GM18868 (cell line): ENCODE measurements around the gene ZCCHC3.

Experiments used
- ATAC-seq: cut with Tn5 transposase; IDR thresholded peaks from one replicate; pipeline ENCODE4 v1.9.1; 2021; ENCODE audit warnings: mild to moderate bottlenecking, moderate library complexity; ENCODE audit not compliant: unreplicated experiment

Gene ZCCHC3

DNA sequence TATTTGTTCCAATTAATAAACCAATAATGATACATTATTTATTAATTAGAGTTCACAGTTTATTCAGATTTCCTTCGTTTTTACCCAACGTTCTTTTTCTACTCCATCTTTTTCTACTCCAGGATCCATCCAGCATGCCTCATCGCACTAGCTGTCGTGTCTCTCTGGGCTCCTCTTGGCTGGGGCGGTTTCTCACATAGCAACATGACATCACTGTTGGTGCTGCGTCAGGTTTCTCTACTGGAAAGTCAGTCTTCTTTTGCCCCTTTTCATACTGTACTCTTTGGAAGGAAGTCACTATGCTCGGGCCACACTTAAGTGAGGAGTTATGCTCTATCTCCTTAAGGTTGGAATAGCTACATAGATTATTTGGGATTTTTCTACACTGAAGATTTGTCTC is 14.2 kb downstream of the ZCCHC3 start:
- no peak for ATAC-seq

DNA sequence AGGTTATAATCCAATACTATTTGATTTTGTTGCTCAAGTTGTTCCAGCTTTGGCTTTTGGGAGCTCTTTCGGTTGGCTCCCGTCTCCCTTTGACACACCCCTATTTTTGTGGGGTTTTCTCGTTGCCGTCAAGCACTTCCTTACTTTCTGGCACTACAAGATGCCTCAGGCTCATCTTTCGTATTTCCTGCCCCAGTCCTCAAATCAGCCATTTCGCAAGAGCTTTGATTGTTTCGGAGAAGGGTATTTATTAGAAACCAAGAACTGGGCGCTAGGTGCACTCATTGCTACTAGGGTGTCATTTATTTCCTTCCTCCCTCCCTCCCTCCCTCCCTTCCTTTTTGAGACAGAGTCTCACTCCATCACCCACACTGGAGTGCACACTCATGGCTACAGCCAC is 14.7 kb downstream of the ZCCHC3 start:
- ATAC-seq = no peak

DNA sequence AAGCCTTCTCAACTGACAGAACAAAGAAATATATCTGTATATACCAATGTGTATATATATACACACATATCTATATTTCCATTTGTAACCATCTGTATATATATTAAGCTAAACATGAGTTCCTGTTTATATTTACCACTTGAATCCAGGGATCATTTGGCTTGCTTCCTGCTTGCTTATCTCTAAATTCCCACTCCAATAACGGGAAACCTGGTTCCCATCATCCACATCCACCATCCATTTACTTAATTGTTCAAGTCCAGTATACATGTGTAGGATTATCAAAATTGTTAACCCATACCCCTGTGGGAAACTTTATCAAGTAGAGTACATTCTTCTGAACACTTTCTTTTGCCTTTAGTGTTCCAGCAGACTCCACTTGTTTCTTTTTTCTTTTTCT is 15.5 kb downstream of the ZCCHC3 start:
- no peak for ATAC-seq

DNA sequence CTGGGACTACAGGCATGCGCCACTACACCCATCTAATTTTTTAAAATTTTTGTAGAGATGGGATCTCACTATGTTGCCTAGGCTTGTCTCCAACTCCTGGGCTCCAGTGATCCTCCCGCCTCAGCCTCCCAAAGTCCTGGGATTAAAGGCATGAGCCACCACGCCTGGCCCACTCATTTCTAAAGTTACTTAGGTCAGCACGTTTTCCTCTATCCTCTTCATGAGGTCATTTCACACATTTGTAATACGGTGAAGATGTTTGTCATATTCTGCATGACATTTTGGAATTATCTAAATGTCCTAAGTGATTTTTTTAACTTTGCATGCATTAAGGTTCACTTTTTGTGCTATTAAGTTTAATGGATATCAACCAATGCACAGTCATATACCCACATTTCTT is 16.0 kb downstream of the ZCCHC3 start:
- ATAC-seq = no peak

DNA sequence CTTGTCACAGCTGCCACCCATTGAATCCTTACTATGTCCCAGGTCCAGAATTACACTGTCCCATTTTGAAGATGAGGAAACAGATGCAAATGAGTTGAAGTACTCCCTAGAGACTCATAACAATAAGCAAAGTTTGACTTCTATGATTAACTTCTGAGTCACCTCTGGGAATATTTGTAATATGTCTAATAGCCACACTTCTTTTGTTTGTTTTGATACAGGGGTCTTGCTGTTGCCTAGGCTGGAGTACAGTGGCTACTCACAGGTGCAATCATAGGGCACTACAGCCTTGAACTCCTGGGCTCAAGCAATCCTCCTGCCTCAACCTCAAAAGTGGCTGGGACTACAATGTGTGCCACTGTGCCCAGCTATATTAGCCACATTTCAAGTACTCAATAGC is 16.6 kb downstream of the ZCCHC3 start:
- ATAC-seq = no peak

DNA sequence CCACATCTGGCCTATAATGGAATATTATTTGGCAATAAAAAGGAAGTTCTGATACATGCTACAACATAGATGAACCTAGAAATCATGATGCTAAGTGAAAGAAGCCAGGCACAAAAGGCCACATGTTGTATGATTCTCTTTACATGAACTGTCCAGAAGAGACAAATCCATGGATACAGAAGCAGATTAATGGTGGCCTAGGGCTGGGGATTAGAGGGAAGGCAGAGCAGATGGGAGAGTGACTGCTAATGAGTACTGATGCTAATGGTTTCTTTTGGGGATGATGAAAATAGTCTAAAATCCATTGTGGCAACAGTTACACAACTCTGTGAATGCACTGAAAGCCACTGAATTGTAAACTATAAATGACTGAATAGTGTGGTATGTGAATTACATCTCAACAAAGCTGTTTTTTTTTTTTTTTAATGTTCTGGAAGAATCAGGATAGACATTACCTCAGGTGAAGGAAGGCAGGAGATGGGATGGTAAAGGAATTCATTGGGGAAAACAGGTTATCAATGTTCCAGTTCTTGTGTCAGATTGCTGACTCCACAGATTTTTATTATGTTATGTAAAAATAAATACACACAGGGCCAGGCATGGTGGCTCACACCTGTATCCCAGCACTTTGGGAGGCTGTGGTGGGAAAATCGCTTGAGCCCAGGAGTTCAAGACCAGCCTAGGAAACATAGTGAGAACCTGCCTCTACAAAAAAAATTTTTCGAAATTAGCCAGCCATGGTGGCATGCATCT is 19.1 kb downstream of the ZCCHC3 start:
- ATAC-seq = no peak

DNA sequence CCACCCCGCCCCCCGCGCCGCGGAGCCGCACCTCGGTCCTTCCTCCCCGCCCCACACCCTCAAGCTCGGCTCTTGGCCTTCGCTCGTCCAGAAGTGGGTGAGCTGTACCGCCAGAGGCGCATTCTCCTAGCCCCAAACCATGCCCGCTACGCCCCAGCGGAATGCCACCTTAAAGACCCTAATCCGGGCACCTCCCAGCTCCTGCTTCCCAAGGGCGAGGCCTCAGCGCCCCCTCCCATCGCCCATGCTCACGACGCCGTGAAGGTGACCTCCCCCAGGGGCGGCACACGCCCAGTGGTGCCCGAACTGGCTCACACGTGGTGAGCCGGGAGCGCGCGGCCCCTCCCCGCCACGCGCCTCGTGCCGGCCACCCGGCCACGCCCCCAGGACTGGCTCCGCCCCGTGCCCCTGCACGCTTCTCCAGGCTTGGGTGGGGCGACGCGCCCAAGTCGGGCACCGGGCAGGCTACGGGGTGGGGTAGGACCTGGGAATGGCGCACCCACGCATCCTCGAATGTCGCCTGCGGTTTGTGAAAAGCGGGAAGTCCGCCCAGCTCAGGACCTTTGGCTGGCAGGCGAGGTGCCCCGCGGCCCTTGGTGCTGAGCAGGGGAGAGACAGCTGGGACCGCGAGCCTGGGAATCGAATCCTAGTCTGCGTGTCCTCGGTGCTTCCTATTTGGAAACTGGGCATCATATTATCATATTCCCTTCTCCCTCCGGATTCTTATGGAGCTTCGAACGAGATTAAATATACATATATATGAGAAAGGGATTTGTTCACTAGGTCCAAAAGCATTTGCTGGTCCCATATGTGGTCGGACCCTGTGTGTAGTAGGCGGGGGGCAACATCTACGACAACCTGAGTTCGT is 27.0 kb downstream of the ZCCHC3 start:
- peak; percentile 56 for ATAC-seq

DNA sequence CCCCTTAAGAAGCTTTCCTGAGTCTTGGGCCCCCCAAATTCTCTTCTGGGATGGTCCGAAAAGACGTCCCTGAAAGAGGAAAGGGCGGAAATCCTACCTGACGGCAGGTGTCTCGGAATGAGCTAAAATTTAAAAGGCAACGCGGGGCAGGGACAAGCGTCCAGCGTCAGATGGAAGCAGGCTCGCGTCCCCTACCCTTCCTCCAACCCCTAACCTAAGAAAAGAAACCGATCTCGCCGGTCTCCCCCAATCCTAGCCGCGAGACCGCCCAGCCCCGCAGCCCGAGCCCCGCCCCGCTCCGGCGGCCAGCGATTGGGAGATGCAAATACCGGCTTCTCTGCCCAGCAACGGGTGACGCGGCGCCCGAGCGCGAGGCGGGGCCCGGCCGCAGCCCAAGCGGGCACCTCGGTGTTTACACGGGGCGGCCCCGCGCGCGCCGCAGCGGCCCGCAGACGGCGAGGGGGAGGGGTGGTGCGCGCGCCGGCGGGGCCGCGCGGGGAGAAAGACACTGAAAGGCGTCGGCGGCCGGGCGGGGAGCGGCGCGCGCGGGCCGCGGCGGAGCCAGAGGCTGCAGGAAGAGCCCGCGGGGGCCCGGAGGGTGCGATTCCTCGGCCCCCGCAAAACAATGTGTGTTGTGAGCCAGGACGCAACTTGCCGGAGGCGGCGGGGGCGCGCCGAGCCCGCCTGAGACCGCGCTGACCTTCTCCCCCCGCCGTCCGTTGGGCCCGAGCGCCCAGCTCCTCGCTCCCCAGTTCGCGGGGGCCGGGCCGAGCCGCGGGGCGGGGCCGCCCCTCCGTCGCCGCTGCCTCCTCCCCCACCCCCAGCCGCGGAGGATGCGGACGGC is 27.9 kb downstream of the ZCCHC3 start, which contains the start of gene SOX12:
Gene SOX12 (plus strand): TSS at position 508 of the 844 bp plus-strand sequence. CDS start 373 bp downstream, outside the sequence.
- ATAC-seq = peak; percentile 68

DNA sequence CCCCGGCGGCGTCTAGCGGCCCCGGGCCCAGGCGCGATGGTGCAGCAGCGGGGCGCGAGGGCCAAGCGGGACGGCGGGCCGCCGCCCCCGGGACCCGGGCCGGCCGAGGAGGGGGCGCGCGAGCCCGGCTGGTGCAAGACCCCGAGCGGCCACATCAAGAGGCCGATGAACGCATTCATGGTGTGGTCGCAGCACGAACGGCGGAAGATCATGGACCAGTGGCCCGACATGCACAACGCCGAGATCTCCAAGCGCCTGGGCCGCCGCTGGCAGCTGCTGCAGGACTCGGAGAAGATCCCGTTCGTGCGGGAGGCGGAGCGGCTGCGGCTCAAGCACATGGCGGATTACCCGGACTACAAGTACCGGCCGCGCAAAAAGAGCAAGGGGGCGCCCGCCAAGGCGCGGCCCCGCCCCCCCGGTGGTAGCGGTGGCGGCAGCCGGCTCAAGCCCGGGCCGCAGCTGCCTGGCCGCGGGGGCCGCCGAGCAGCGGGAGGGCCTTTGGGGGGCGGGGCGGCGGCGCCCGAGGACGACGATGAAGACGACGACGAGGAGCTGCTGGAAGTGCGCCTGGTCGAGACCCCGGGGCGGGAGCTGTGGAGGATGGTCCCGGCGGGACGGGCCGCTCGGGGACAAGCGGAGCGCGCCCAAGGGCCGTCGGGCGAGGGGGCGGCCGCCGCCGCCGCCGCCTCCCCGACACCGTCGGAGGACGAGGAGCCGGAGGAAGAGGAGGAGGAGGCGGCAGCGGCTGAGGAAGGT is 28.7 kb downstream of the ZCCHC3 start:
- peak; percentile 11 for ATAC-seq

DNA sequence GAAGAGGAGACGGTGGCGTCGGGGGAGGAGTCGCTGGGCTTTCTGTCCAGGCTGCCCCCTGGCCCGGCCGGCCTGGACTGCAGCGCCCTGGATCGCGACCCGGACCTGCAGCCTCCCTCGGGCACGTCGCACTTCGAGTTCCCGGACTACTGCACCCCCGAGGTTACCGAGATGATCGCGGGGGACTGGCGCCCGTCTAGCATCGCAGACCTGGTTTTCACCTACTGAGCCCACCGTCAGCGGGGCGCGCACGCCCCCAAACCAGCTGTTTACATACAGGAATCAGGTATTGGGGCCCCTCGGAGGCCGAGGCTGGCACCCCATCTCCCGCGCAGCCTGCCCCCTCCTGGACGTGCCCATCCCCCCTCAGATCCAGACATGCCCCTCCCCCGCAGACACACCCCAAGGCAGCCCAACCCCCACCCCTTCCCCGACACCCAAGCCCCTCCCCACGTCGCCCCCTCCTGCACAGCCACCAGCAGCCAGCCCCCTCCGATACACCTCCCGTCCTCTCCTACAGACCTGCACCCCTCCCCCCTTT is 29.3 kb downstream of the ZCCHC3 start:
- ATAC-seq = no peak

DNA sequence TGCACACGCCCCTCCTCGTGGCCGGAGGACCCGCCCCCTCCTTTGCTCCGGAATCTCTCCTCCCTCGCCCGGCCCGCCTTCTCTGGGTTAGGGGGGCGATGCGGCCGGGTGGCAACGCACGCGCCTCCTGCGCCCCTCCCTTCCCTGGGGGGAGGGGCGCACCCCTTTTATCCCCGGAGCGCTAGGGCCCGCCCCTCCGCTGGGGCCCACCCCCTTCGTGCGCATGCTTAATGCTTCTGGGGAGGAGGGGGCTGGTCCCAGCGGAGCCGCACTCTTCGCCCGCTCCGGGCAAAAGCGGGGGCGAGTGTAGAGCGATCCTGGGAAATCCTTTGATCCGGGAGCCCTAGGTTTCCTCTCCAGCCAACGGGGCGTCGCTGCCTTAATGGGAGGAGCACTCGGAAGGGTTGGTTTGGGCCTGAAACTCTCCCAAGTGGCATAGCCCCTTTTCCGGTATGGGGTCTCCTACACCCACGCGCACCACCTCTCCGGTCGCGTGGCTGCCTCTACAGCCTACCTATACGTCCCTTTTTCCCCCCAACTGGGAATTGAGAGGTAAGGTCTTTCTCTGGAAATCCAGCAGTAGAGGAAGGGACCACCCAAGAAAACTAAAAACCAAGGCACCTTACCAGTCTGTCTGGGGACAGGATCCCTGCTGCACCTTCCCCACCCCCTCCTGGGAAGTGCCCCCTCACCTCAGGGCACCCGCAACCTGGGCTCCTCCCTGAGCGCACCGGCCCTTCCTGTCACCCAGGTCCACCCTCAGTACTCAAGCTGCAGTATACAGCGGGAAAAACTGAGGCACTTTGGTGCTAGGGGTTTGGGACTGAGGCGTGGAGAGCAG is 30.0 kb downstream of the ZCCHC3 start:
- ATAC-seq = peak; percentile 17

DNA sequence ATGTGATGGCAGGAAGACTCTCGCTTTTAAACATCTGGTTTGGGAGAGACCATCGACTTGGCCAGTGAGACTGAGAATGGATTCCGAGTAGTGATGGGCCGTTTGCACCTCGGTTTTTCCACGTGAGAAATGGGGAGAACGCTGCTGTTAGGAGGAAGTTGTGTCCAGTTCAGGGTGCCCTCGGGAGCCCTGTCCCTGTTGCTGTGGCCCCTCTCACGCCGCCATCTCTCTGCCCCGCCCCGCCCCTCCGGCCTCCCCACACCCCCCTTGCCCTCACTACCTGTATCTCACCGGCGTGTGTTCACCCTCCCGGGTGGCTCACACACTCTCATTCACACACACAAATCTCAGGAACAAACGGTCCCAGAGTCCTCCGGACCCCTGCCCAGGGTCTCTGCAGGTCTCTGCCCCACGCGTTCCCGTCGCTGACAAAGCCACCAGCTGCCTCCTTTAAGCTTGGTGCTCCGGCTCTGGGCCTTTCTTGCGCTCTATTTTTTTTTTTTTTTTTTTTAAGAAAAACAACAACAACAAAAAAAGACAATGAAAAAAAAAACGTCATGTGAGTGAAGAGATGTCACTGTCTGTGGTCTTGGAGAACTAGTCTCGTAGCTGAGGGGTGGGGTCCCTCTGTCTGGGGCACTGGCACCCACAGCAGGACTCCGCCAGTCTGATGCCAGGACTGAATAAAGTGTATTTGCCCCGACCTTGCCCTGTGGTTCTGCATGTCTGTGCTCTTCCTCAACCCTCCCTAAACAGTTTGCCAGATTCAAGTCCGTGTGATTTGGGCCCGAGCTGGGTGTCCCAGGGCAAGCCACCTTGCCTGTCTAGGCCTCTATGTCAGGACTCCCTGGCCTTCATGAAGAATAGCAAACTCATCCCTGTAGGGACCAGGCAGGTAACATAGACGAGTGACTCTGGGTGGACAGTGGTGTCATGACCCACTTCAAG is 30.9 kb downstream of the ZCCHC3 start:
- ATAC-seq = no peak

DNA sequence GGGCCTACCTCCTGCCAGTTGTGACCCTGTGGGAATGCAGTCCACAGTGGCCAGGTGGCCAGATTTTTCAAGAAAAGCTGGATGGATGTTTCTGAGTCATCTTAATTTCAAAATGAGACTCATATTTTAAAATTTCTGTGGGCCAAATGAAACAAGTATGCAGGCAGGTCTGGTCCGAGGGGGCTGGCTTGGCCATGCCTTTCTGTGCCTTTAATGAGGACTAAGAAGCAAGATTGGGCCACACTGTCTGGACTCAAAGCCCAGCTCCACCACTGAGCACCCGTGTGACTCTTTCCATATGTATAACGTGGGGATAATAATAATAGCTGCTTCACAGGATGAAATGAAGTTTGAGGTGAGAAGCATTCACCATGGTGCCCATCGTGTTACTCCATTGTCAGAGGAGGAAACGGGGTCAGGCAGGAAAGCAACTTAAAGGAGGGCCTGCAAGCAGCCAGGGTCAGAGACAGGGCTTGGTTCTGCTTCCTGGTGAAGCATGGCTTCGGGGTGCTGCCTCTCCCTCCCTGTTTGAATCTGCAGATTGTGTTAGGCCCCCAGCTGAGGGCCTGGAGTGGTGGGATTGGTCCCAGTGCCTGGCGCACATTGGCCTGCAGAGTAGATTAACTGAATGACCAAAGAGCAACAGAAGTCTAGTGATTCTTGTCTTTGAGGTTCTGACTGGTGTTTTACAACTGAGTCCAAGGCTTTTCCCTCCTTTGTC is 31.8 kb downstream of the ZCCHC3 start:
- ATAC-seq = no peak

DNA sequence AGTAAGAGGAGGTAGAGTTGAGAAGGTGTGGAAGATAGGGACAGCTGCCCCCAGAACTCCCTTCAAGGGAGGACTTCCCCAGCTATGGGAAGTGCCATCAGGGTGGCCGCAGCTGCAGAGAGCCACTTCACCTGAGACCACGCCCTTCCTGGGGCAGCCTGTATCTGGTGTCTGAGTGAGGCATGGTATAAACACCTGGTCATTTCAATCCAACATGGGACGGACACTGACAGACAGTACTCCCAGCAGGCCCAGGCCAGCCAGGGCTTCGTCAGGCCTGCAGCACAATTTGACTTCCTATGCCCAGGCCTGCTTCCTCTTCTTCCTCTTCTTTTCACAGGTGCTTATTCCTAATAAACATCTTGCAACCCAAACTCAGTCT is 32.5 kb downstream of the ZCCHC3 start:
- ATAC-seq = no peak

DNA sequence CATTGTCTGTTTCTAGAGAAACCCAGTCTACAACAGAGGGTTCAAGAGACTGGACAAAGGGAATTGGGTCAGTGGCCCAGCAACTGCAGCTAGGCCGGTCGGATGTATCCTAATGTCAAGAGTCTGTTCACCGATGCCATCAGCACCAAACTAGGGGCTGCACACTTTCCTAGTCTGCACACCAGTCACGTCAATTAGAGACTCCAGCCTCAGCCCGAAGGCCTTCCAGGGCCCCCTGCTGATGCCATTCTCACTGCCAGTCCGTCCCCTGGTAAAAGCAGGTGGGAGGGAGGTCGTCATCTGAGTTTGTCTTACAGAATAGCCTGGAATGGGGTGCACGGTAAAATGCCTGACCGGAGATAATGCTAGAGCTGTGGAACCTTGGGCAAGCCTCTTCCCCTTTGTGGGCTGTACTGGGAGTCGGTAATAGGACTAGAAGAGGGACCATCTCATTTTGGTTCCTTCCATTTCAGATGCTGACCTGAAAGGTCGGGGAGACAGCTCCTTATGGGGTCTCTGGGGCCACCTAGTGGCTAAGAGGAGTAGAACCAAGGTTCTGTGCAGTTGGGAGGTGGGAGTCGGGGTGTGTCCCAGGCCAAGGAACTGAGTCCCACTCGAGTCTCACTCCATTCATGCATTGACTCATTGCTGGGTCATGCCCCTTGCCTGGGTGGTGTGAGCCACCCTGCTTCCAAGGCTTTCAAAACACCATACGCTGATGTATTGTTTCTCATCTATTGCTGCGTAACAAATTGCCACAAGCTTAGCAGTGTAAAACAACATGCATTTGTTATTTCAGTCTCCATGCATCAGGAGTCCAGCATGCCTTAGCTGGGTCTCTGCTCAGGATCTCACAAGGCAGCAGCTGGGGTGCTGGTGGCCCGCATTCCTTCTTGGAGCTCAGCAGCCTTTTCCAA is 33.1 kb downstream of the ZCCHC3 start:
- peak; percentile 33 for ATAC-seq

DNA sequence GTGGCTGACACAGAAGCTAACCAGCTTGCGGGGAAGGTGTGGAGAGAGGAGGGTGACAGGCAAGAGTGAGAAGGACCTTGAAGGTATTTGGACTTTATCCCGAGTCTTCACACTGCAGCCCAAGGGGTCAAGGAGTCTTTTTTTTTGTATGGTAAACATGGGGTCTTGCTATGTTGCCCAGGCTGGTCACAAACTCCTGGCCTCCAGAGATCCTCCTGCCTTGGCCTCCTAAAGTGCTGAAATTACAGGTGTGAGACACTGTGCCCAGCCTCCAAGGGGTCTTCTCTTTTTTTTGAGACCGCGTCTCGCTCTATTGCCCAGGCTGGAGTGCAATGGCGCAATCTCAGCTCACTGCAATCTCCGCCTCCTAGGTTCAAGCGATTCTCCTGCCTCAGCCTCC is 37.2 kb downstream of the ZCCHC3 start:
- no peak for ATAC-seq
